K562 (cell line): ENCODE data around the gene ARF4. TPM values are rescaled to one million over a fixed set of nuclear protein-coding genes. Genes with fewer than 3 reads are reported as not detected.
A peak's percentile ranks its signal among the peaks of the same experiment; 100 is the strongest.

Experiments
- CAMTA2 ChIP-seq: fragments of 250-450 bp; sonication (Bioruptor Pico); conservative IDR thresholded peaks from 2 replicates; pipeline ENCODE4 v1.5.1; 2022
- CBFA2T2 ChIP-seq: fragments of 450-650 bp; conservative IDR thresholded peaks from 2 replicates; pipeline ENCODE4 v1.6.1; 2017; ENCODE audit warnings: mild to moderate bottlenecking
- CSDE1 ChIP-seq, 2 experiments: fragments of 450-650 bp; IDR thresholded peaks; 2 replicates each; pipeline ENCODE4 v1.6.1; 2016; ENCODE audit warnings: mild to moderate bottlenecking in 1 of 2
- CUX1 ChIP-seq: fragments of 200-800 bp; sonication (Bioruptor generic); IDR thresholded peaks from 2 replicates; pipeline ENCODE4 v1.6.1; 2016; ENCODE audit warnings: missing genetic modification characterization, missing compliant biosample characterization
- DIDO1 ChIP-seq: fragments of 450-650 bp; IDR thresholded peaks from 2 replicates; pipeline ENCODE4 v1.6.1; 2016; ENCODE audit warnings: low read depth, missing biosample characterization, missing genetic modification characterization
- ELF1 ChIP-seq: fragments of 200-800 bp; sonication (Bioruptor generic); IDR thresholded peaks from 2 replicates; pipeline ENCODE4 v1.6.1; 2016; ENCODE audit warnings: missing genetic modification characterization, missing compliant biosample characterization
- EP300 ChIP-seq: IDR thresholded peaks from 2 replicates; pipeline ENCODE4 v1.6.1; 2012; ENCODE audit warnings: low read length, improper control_type of control experiment
- HDAC6 ChIP-seq: IDR thresholded peaks from 2 replicates; pipeline ENCODE4 v1.6.1; 2012; ENCODE audit warnings: low read depth, mild to moderate bottlenecking, control low read depth, inconsistent platforms, low read length, moderate library complexity
- HOMEZ ChIP-seq: fragments of 250-450 bp; sonication (Bioruptor Pico); IDR thresholded peaks from 2 replicates; pipeline ENCODE4 v1.4.0; 2020; ENCODE audit warnings: mild to moderate bottlenecking, moderate library complexity
- MECOM ChIP-seq: fragments of 250-450 bp; sonication (Bioruptor Pico); IDR thresholded peaks from 2 replicates; pipeline ENCODE4 v1.8.0; 2022; ENCODE audit warnings: inconsistent platforms
- NFIC ChIP-seq: fragments of 450-650 bp; IDR thresholded peaks from 2 replicates; pipeline ENCODE4 v1.6.1; 2017; ENCODE audit warnings: mild to moderate bottlenecking, inconsistent platforms
- PML ChIP-seq: IDR thresholded peaks from 2 replicates; pipeline ENCODE4 v1.6.1; 2012; ENCODE audit warnings: low read length, inconsistent platforms
- RBM34 ChIP-seq: fragments of 200-400 bp; formaldehyde crosslinking; IDR thresholded peaks from 2 replicates; pipeline ENCODE4 v1.6.1; 2018; ENCODE audit warnings: low read length, borderline replicate concordance; ENCODE audit not compliant: insufficient read depth
- SP1 ChIP-seq: sonication (generic); formaldehyde crosslinking; IDR thresholded peaks from 2 replicates; pipeline ENCODE4 v1.8.1; 2022; ENCODE audit warnings: mild to moderate bottlenecking, missing genetic modification reagents
- SREBF2 ChIP-seq: sonication (generic); formaldehyde crosslinking; IDR thresholded peaks from 2 replicates; pipeline ENCODE4 v1.4.0; 2020; ENCODE audit warnings: mild to moderate bottlenecking, missing genetic modification reagents
- SRSF9 ChIP-seq: fragments of 200-400 bp; formaldehyde crosslinking; IDR thresholded peaks from 2 replicates; pipeline ENCODE4 v1.6.1; 2017; ENCODE audit warnings: low read depth, low read length, borderline replicate concordance
- ZBTB8A ChIP-seq: fragments of 450-650 bp; IDR thresholded peaks from 2 replicates; pipeline ENCODE4 v1.6.1; 2018; ENCODE audit warnings: mild to moderate bottlenecking, moderate library complexity; ENCODE audit not compliant: partially characterized antibody
- ZFP36 ChIP-seq: fragments of 150-350 bp; IDR thresholded peaks from 2 replicates; pipeline ENCODE4 v1.6.1; 2018; ENCODE audit warnings: low read length, low read depth; ENCODE audit not compliant: partially characterized antibody
- ZHX1 ChIP-seq: fragments of 150-350 bp; conservative IDR thresholded peaks from 2 replicates; pipeline ENCODE4 v1.6.1; 2014; ENCODE audit warnings: low read length
- ZNF24 ChIP-seq: fragments of 450-650 bp; IDR thresholded peaks from 2 replicates; pipeline ENCODE4 v1.6.1; 2016
- ZNF431 ChIP-seq: sonication (generic); formaldehyde crosslinking; IDR thresholded peaks from 2 replicates; pipeline ENCODE4 v1.8.0; 2022; ENCODE audit warnings: mild to moderate bottlenecking, missing genetic modification reagents
- polyA plus RNA-seq, 8 experiments: library from polyadenylated mRNA; depleted of rRNA in 4 of 8; stranded (reverse) in 5 of 8; unstranded in 3 of 8; fragments of >200 nt; fragmentation: Nextera tagmentation in 2 of 8; fragmentation: Illumina TruSeq in 1 of 8; extraction: Ambion mirVana in 2 of 8; extraction: Trizol in 1 of 8; gene quantifications; 2 replicates each; pipeline versions ENCODE4 v1.2.1 to v1.2.3, GENCODE V29; 2011 to 2014; ENCODE audit warnings: inconsistent platforms in 1 of 8, missing spikeins in 1 of 8
- total RNA-seq, 7 experiments: library from RNA; depleted of rRNA in 6 of 7; stranded (reverse); fragments of >200 nt in 6 of 7; fragmentation: Illumina TruSeq in 2 of 7; extraction: Trizol in 2 of 7; gene quantifications; 2 replicates each; pipeline versions ENCODE4 v1.2.1 to v1.2.3, GENCODE V29; 2011 to 2021; ENCODE audit warnings: low replicate concordance in 1 of 7

ARF4 gene
- total and polyA plus RNA-seq, 9 of the 15 experiments (the other 6 are each of a cell fraction or from before 2014, with no cell fraction given) = 41.1 to 273 (median 83.8) TPM

GRCh38 chr3:57555738-57556458 is 41.2 kb downstream of the ARF4 start, which contains the start of gene PDE12 (continued):
- no peak for TF ChIP-seq SP1 (CRISPR knock-in tag)
- no peak for TF ChIP-seq ZHX1
- no peak for TF ChIP-seq ZFP36
- TF ChIP-seq MECOM = peak; percentile 73
- peak; percentile 99 for TF ChIP-seq ELF1 (tag)
- no peak for TF ChIP-seq SRSF9
- TF ChIP-seq SREBF2 = no peak
- peak; percentile 67 for TF ChIP-seq PML
- peak; percentile 94 for TF ChIP-seq DIDO1
- no peak for TF ChIP-seq HDAC6
- TF ChIP-seq CAMTA2 = no peak
- TF ChIP-seq CBFA2T2 = peak; percentile 69
- TF ChIP-seq CUX1 (CRISPR knock-in tag) = no peak
- peak; percentile 98 for TF ChIP-seq EP300
- TF ChIP-seq ZBTB8A = no peak
- peak; percentile 83; the same call in 1 of the 2 replicates for TF ChIP-seq ZNF431 (CRISPR knock-in tag)
- no peak for TF ChIP-seq HOMEZ (CRISPR knock-in tag)
- peak in 1 of 2 experiments; percentile 70; a peak in 2 of 4 replicates for TF ChIP-seq CSDE1 (IDR thresholded peaks at IDR 0.05)
- TF ChIP-seq RBM34 = no peak
- peak; percentile 77 for TF ChIP-seq NFIC
- no peak for TF ChIP-seq ZNF24
